Gastrocnemius medialis (tissue), 4 donors: ENCODE results near the gene ACVR1. TPM values are rescaled to one million over a fixed set of nuclear protein-coding genes. Genes with fewer than 3 reads are reported as not detected.

ENCODE experiments used
- ATAC-seq, 2 donors: fragments of 150-250 bp; one replicate each; pipeline ENCODE4 v1.9.1; 2016
- DNase-seq, 2 donors: peaks; one replicate each; pipeline ENCODE4 v3.0.0-alpha.2; 2019
- H3K27ac ChIP-seq, 4 donors: fragments of 200-600 bp; sonication (generic); 1 replicate in 1 of 4; 2 replicates in 3 of 4; pipeline ENCODE4 v1.5.1; 2016 to 2018; ENCODE audit warnings: mild to moderate bottlenecking in 2 of 4, moderate library complexity in 1 of 4
- H3K27me3 ChIP-seq, 3 donors: fragments of 200-600 bp; sonication (generic) in 2 of 3; 1 replicate in 1 of 3; 2 replicates in 2 of 3; pipeline versions ENCODE4 v1.5.1 to v1.6.0; 2016 to 2019; ENCODE audit warnings: mild to moderate bottlenecking in 1 of 3, moderate library complexity in 1 of 3
- H3K36me3 ChIP-seq, 2 donors: fragments of 200-600 bp; sonication (generic) in 1 of 2; one replicate each; pipeline ENCODE4 v1.5.1; 2017 to 2018
- H3K4me1 ChIP-seq, 2 donors: fragments of 200-600 bp; sonication (generic) in 1 of 2; one replicate each; pipeline ENCODE4 v1.5.1; 2016 to 2017; ENCODE audit warnings: mild to moderate bottlenecking in 2 of 2
- H3K4me3 ChIP-seq, 4 donors: fragments of 200-600 bp; sonication (generic) in 3 of 4; 1 replicate in 1 of 4; 2 replicates in 3 of 4; pipeline ENCODE4 v1.5.1; 2016 to 2019; ENCODE audit warnings: mild to moderate bottlenecking in 2 of 4
- H3K9me3 ChIP-seq, 3 donors: fragments of 200-600 bp; sonication (generic) in 2 of 3; 1 replicate in 1 of 3; 2 replicates in 2 of 3; pipeline ENCODE4 v1.5.1; 2016 to 2019
- CTCF ChIP-seq, 5 experiments: fragments of 450-650 bp in 3 of 5; fragments of 200-600 bp in 2 of 5; sonication (generic) in 2 of 5; IDR thresholded peaks in 4 of 5; conservative IDR thresholded peaks in 1 of 5; 1 replicate in 4 of 5; 2 replicates in 1 of 5; pipeline ENCODE4 v1.5.1; 2016 to 2019; ENCODE audit warnings: antibody characterized with exemption in 5 of 5, mild to moderate bottlenecking in 3 of 5, moderate library complexity in 3 of 5
- POLR2A ChIP-seq, 2 donors: fragments of 450-650 bp; IDR thresholded peaks; one replicate each; pipeline ENCODE4 v1.6.1; 2017; ENCODE audit warnings: antibody characterized with exemption in 2 of 2, mild to moderate bottlenecking in 2 of 2, moderate library complexity in 2 of 2
- in situ Hi-C, 4 donors: fragments of 200-750 bp; cut with MboI; loops; one replicate each; pipeline versions ENCODE4 v1.15.0 to v1.8.0; 2017; ENCODE audit warnings: low sequenced_read_pairs in 4 of 4
- intact Hi-C: fragments of 100-400 bp; cut with DNase I; formaldehyde crosslinking; loops from one replicate; pipeline ENCODE4 v1.15.1; 2023; ENCODE audit warnings: low total_unique reads
- total RNA-seq, 4 donors: library from RNA; depleted of rRNA; stranded (reverse); fragments of >200 nt; gene quantifications; one replicate each; pipeline versions ENCODE4 v1.1.0 to v1.2.3, GENCODE V29; 2016

The ACVR1 gene
- total RNA-seq, 4 donors from 2014 or later = 10.8 to 18.4 (median 12.2) TPM

GRCh38 chr2:157789933-157790511 lies 86.1 kb downstream of the ACVR1 start:
- Histone ChIP-seq H3K4me3 (peak overlapping the region; percentile 3 to 27 (median 20)), H3K9me3 (no peaks in the 10 kb centered on the region), H3K4me1 (peaks cover 83 to 96% of the 10 kb centered on the region in 2 donors), H3K27me3 (no peaks in the 10 kb centered on the region), H3K36me3 (no peaks in the 10 kb centered on the region), H3K27ac (peak overlapping the region; percentile 88 to 94 (median 91))
- intact Hi-C loops = loop anchor here (2.0 kb wide), 1 partner anchor 49 kb away; no protein-coding TSS in a partner anchor
- in situ Hi-C loops = loop anchor here in 1 of 4 donors (10.0 kb wide), 1 partner anchor 85 kb away; the partner anchor contains the start of gene ACVR1
- DNase-seq = peak; percentile 92 to 94
- peak; percentile 80 to 90 for ATAC-seq
- TF ChIP-seq POLR2A (IDR thresholded peaks at IDR 0.05) (no peak), CTCF (IDR thresholded peaks at IDR 0.05 in 4 of 5, conservative IDR thresholded peaks at IDR 0.05 in 1 of 5) (no peak)

- H3K9me3 ChIP-seq = no peaks in the 10 kb centered on the region
- H3K36me3 ChIP-seq = no peaks in the 10 kb centered on the region
- H3K27ac ChIP-seq = peak overlapping the region; percentile 88 to 94 (median 91)
- H3K4me1 ChIP-seq = peaks cover 90 to 98% of the 10 kb centered on the region in 2 donors
- in situ Hi-C loops (loop anchor here in 1 of 4 donors (10.0 kb wide), 1 partner anchor 86 kb away; the partner anchor contains the start of gene ACVR1), intact Hi-C loops (no loop called here)
- DNase-seq (peak; percentile 30 to 46), ATAC-seq (peak in 1 of 2 donors; percentile 7)
- H3K4me3 ChIP-seq = peak overlapping the region in 3 of 4 donors; percentile 3 to 25 (median 14)
- no peaks in the 10 kb centered on the region for H3K27me3 ChIP-seq
- TF ChIP-seq POLR2A (IDR thresholded peaks at IDR 0.05) = no peak
- no peak for TF ChIP-seq CTCF (IDR thresholded peaks at IDR 0.05 in 4 of 5, conservative IDR thresholded peaks at IDR 0.05 in 1 of 5)
These were observed 86.9 kb downstream of the ACVR1 start for GRCh38 chr2:157789256-157789655.

- intact Hi-C loops (no loop called here), in situ Hi-C loops (loop anchor here in 1 of 4 donors (10.0 kb wide), 1 partner anchor 87 kb away; the partner anchor contains the start of gene ACVR1)
- H3K27ac ChIP-seq = peak overlapping the region; percentile 88 to 94 (median 91)
- H3K27me3 ChIP-seq = no peaks in the 10 kb centered on the region
- no peaks in the 10 kb centered on the region for H3K9me3 ChIP-seq
- H3K4me3 ChIP-seq = no peak overlapping the region
- no peaks in the 10 kb centered on the region for H3K36me3 ChIP-seq
- ATAC-seq (no peak), DNase-seq (no peak)
- peaks cover 98 to 99% of the 10 kb centered on the region in 2 donors for H3K4me1 ChIP-seq
- TF ChIP-seq POLR2A (IDR thresholded peaks at IDR 0.05) = no peak
- TF ChIP-seq CTCF (IDR thresholded peaks at IDR 0.05 in 4 of 5, conservative IDR thresholded peaks at IDR 0.05 in 1 of 5) = no peak
These were observed 87.9 kb downstream of the ACVR1 start for GRCh38 chr2:157788201-157788600.

GRCh38 chr2:157787364-157787938 lies 88.7 kb downstream of the ACVR1 start:
- Histone ChIP-seq H3K36me3 (no peaks in the 10 kb centered on the region), H3K4me3 (no peak overlapping the region), H3K27ac (peak overlapping the region; percentile 88 to 94 (median 91)), H3K27me3 (no peaks in the 10 kb centered on the region), H3K9me3 (no peaks in the 10 kb centered on the region), H3K4me1 (peaks cover 98 to 99% of the 10 kb centered on the region in 2 donors)
- in situ Hi-C loops (loop anchor here in 1 of 4 donors (10.0 kb wide), 1 partner anchor 87 kb away; the partner anchor contains the start of gene ACVR1), intact Hi-C loops (no loop called here)
- TF ChIP-seq CTCF (IDR thresholded peaks at IDR 0.05 in 4 of 5, conservative IDR thresholded peaks at IDR 0.05 in 1 of 5) (no peak), POLR2A (IDR thresholded peaks at IDR 0.05) (no peak)
- DNase-seq = no peak
- ATAC-seq = no peak
